DND-41 (cell line): ENCODE data around the gene LARP1.

Source experiments
- ATAC-seq: fragments of 200-7000 bp; cut with Tn5 transposase; 3 replicates; pipeline ENCODE4 v1.9.1; 2021; ENCODE audit warnings: low read depth; ENCODE audit not compliant: insufficient read depth
- DNase-seq: peaks from one replicate; pipeline ENCODE4 v3.0.0-alpha.2; 2020
- H2AFZ ChIP-seq: 2 replicates; pipeline ENCODE4 v1.6.0; 2012; ENCODE audit warnings: low read depth, low read length
- H3K27ac ChIP-seq: 2 replicates; pipeline ENCODE4 v1.5.1; 2012; ENCODE audit warnings: low read length, inconsistent platforms
- H3K27me3 ChIP-seq: fragments of 200-600 bp; sonication (generic); 2 replicates; pipeline ENCODE4 v1.6.0; 2012; ENCODE audit warnings: low read length, mild to moderate bottlenecking, inconsistent platforms; ENCODE audit not compliant: insufficient read depth, poor library complexity
- H3K36me3 ChIP-seq: 2 replicates; pipeline ENCODE4 v1.5.1; 2012; ENCODE audit warnings: low read length, inconsistent platforms; ENCODE audit not compliant: insufficient read depth
- H3K4me1 ChIP-seq: 2 replicates; pipeline ENCODE4 v1.5.1; 2012; ENCODE audit warnings: mild to moderate bottlenecking, low read length; ENCODE audit not compliant: insufficient read depth
- H3K4me2 ChIP-seq: 2 replicates; pipeline ENCODE4 v1.6.0; 2012; ENCODE audit warnings: mild to moderate bottlenecking, moderate library complexity, low read length, inconsistent platforms; ENCODE audit not compliant: insufficient read depth
- H3K4me3 ChIP-seq, 2 experiments: fragments of 200-600 bp in 1 of 2; shearing (Covaris generic) in 1 of 2; 2 replicates each; pipeline ENCODE4 v1.5.1; 2012 to 2016; ENCODE audit warnings: inconsistent platforms in 2 of 2, low read length in 2 of 2, mild to moderate bottlenecking in 2 of 2, low read depth in 1 of 2, moderate library complexity in 1 of 2
- H3K79me2 ChIP-seq: 2 replicates; pipeline ENCODE4 v1.6.0; 2012; ENCODE audit warnings: low read length, inconsistent platforms; ENCODE audit not compliant: insufficient read depth
- H3K9ac ChIP-seq: 2 replicates; pipeline ENCODE4 v1.6.0; 2012; ENCODE audit warnings: low read depth, mild to moderate bottlenecking, inconsistent platforms, low read length, moderate library complexity
- H3K9me3 ChIP-seq: 2 replicates; pipeline ENCODE4 v1.5.1; 2012; ENCODE audit warnings: low read length, moderate library complexity, mild to moderate bottlenecking, inconsistent platforms; ENCODE audit not compliant: insufficient read depth, severe bottlenecking
- H4K20me1 ChIP-seq: 2 replicates; pipeline ENCODE4 v1.6.0; 2012; ENCODE audit warnings: low read length; ENCODE audit not compliant: insufficient read depth
- CTCF ChIP-seq: IDR thresholded peaks from 2 replicates; pipeline ENCODE4 v1.5.1; 2012; ENCODE audit warnings: borderline replicate concordance, low read length, moderate library complexity, mild to moderate bottlenecking; ENCODE audit not compliant: poor library complexity, severe bottlenecking; ENCODE audit errors: extremely low read depth
- EZH2 ChIP-seq: IDR thresholded peaks from 3 replicates; pipeline ENCODE4 v1.6.1; 2012; ENCODE audit warnings: borderline replicate concordance, low read depth, mild to moderate bottlenecking, moderate library complexity, low read length, inconsistent platforms; ENCODE audit not compliant: severe bottlenecking

Gene LARP1

GRCh38 chr5:154860123-154860522 is 104.9 kb downstream of the LARP1 start:
- H4K20me1 ChIP-seq: peaks cover 42% of the 10 kb centered on the region
- peak overlapping the region; percentile 96 for H3K27ac ChIP-seq
- H3K9ac ChIP-seq: peak overlapping the region; percentile 95
- TF ChIP-seq EZH2 (no peak), CTCF (no peak)
- peak overlapping the region; percentile 66 to 79 for H3K4me3 ChIP-seq
- no peaks in the 10 kb centered on the region for H3K27me3 ChIP-seq
- DNase-seq: peak; percentile 22
- H3K4me1 ChIP-seq: peaks cover 38% of the 10 kb centered on the region
- H3K36me3 ChIP-seq: peaks cover 26% of the 10 kb centered on the region
- no peak overlapping the region for H2AFZ ChIP-seq
- H3K79me2 ChIP-seq: peaks cover 66% of the 10 kb centered on the region
- no peaks in the 10 kb centered on the region for H3K9me3 ChIP-seq
- peak overlapping the region; percentile 77 for H3K4me2 ChIP-seq
- no peak for ATAC-seq

DNA sequence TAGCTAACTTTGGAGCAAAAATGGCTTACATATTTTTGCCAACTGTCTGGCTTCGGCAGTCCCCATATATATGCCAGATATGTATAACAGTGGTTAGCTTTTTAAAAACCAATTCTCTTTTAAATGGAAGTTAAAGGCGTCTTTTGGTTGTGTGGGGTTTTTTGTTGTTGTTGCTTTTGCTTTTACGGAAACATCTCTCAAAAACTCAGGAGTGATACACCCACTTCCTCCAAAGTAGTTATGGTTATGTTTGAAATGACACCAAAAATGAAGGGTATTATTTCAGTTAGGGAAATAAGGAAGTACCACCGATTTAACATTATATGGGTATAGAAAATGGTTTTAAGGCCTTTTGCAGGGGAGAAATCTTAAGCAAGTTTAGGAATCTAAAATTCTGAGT is 105.6 kb downstream of the LARP1 start:
- no peak overlapping the region for H3K27ac ChIP-seq
- peak overlapping the region; percentile 77 for H3K4me2 ChIP-seq
- H3K4me3 ChIP-seq: peak overlapping the region in 1 of 2 experiments; percentile 66; a peak in 2 of 4 replicates

GRCh38 chr5:154861946-154862345 is 106.8 kb downstream of the LARP1 start:
- DNase-seq: no peak
- TF ChIP-seq CTCF: no peak
- TF ChIP-seq EZH2: no peak
- no peaks in the 10 kb centered on the region for H3K27me3 ChIP-seq
- ATAC-seq: no peak
- peaks cover 32% of the 10 kb centered on the region for H3K4me1 ChIP-seq
- peaks cover 43% of the 10 kb centered on the region for H3K36me3 ChIP-seq
- H3K9me3 ChIP-seq: no peaks in the 10 kb centered on the region
- peaks cover 51% of the 10 kb centered on the region for H4K20me1 ChIP-seq
- peaks cover 83% of the 10 kb centered on the region for H3K79me2 ChIP-seq
- no peak overlapping the region for H3K27ac ChIP-seq
- H2AFZ ChIP-seq: no peak overlapping the region
- no peak overlapping the region for H3K9ac ChIP-seq
- H3K4me3 ChIP-seq: no peak overlapping the region
- H3K4me2 ChIP-seq: 0 out of 2 replicates have a peak overlapping the region, but pooled peaks have one; percentile 18

More for the DNA sequence above, 105.6 kb downstream of the LARP1 start:
- no peak for TF ChIP-seq CTCF
- no peak for TF ChIP-seq EZH2
- Histone ChIP-seq H2AFZ (no peak overlapping the region), H3K36me3 (peaks cover 33% of the 10 kb centered on the region), H4K20me1 (peaks cover 46% of the 10 kb centered on the region), H3K9ac (peak overlapping the region; percentile 95; the same call in 1 of the 2 replicates), H3K27me3 (no peaks in the 10 kb centered on the region), H3K9me3 (no peaks in the 10 kb centered on the region), H3K4me1 (peaks cover 38% of the 10 kb centered on the region), H3K79me2 (peaks cover 73% of the 10 kb centered on the region)
- ATAC-seq (no peak), DNase-seq (no peak)

GRCh38 chr5:154862766-154863165 is 107.6 kb downstream of the LARP1 start:
- no peak overlapping the region for H3K4me3 ChIP-seq
- peaks cover 50% of the 10 kb centered on the region for H3K36me3 ChIP-seq
- H3K27ac ChIP-seq: no peak overlapping the region
- H3K4me1 ChIP-seq: peaks cover 29% of the 10 kb centered on the region
- no peak overlapping the region for H3K9ac ChIP-seq
- ATAC-seq: no peak
- no peak for DNase-seq
- peaks cover 51% of the 10 kb centered on the region for H4K20me1 ChIP-seq
- H2AFZ ChIP-seq: no peak overlapping the region
- no peak overlapping the region for H3K4me2 ChIP-seq
- no peak for TF ChIP-seq CTCF
- no peak for TF ChIP-seq EZH2
- H3K79me2 ChIP-seq: peaks cover 89% of the 10 kb centered on the region
- no peaks in the 10 kb centered on the region for H3K27me3 ChIP-seq
- H3K9me3 ChIP-seq: no peaks in the 10 kb centered on the region
